GM12864 (cell line): ENCODE data around the gene VWA7.

Source experiments
- DNase-seq: peaks from one replicate; pipeline ENCODE4 v3.0.0-alpha.2; 2011; ENCODE audit warnings: low read depth
- H3K4me3 ChIP-seq: 2 replicates; pipeline ENCODE4 v1.5.1; 2011; ENCODE audit warnings: mild to moderate bottlenecking, low read depth, low read length, control low read depth
- TF ChIP-seq, protein P1 (sequence below): IDR thresholded peaks from 2 replicates; pipeline ENCODE4 v1.5.1; 2011; ENCODE audit warnings: low read depth, mild to moderate bottlenecking, moderate library complexity, low read length, control low read depth, inconsistent platforms; ENCODE audit errors: missing control alignments

The VWA7 gene

DNA sequence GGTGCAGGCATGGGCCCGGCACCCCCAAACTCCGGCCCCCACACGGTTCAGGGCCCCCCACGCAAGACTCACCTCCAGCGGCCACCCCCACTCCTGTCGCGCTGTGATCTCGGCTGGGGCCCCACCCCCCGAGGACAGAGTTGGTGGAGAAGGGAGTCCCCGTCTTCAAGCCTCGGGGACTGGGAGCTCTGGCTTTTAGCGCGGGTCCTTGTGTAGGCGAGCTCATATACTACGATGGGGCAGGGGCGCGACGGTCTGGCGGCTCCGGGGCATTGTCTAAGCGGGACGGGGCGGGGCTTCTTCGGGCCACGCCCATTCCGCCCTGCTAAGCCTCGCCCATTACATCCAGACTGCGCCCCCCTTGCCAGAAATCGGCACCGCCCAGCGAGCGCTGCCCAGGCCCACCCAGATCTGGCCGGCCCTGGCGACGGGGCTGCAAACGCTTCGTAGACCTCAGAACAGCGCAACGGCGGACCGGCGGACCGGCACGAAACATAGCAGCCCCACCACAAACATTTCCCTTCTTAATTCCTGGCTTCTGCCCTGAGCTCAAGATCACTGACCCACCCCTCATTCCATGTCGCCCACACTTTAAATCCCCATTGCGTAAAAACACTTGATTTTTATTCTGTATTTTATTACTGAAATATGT lies 47.0 kb downstream of the VWA7 start:
- peak overlapping the region; percentile 51 for H3K4me3 ChIP-seq
- DNase-seq = no peak
- TF ChIP-seq, protein P1, sequence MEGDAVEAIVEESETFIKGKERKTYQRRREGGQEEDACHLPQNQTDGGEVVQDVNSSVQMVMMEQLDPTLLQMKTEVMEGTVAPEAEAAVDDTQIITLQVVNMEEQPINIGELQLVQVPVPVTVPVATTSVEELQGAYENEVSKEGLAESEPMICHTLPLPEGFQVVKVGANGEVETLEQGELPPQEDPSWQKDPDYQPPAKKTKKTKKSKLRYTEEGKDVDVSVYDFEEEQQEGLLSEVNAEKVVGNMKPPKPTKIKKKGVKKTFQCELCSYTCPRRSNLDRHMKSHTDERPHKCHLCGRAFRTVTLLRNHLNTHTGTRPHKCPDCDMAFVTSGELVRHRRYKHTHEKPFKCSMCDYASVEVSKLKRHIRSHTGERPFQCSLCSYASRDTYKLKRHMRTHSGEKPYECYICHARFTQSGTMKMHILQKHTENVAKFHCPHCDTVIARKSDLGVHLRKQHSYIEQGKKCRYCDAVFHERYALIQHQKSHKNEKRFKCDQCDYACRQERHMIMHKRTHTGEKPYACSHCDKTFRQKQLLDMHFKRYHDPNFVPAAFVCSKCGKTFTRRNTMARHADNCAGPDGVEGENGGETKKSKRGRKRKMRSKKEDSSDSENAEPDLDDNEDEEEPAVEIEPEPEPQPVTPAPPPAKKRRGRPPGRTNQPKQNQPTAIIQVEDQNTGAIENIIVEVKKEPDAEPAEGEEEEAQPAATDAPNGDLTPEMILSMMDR = no peak

- no peak for DNase-seq
- peak overlapping the region; percentile 51 for H3K4me3 ChIP-seq
- TF ChIP-seq, protein P1 = no peak
Observed at GRCh38 chr6:31729515-31729978, 47.6 kb downstream of the VWA7 start.

DNA sequence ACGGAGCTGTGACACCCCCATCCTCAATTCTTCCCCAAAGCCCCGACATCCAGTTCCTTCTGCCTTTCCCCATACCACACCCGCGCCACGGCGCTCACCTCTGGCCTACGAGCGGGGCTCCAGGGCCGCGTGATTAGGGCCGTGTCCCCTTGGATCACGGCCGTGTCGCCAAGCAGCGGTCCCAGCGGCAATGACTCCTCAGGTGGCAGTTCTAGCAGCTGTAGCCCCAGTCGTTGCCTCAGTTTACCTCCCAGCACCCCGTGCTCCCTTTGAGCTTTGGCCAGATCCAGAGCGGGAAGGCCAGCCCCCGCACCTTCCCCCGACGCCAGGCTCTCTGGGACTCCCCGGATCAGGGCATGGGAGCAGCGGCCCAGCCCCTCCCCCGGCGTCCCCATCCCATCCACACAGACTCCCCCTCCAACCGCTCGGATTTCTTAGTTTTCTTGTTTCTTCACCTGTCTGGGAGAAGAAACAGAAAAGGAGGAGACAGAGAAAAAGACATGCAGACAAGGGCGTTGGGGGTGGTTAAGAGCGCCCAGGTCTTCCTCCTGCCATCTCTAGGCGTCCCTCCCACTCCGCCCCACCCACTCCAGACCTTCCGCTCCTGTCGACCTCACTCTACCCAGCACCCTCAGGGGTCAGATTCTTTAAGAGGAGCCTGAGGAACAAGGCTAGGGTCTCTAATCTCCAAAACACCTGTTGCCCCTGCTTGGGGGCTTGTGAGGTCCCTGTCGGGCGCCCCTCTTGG lies 48.2 kb downstream of the VWA7 start, which contains the start of gene DDAH2:
Gene DDAH2 (minus strand): TSS at position 533 of the 748 bp plus-strand sequence. CDS start 138 bp downstream, at position 395.
- TF ChIP-seq, protein P1 = peak; percentile 82
- H3K4me3 ChIP-seq = peak within 1 kb of the TSS; percentile 51
- no peak for DNase-seq

DNA sequence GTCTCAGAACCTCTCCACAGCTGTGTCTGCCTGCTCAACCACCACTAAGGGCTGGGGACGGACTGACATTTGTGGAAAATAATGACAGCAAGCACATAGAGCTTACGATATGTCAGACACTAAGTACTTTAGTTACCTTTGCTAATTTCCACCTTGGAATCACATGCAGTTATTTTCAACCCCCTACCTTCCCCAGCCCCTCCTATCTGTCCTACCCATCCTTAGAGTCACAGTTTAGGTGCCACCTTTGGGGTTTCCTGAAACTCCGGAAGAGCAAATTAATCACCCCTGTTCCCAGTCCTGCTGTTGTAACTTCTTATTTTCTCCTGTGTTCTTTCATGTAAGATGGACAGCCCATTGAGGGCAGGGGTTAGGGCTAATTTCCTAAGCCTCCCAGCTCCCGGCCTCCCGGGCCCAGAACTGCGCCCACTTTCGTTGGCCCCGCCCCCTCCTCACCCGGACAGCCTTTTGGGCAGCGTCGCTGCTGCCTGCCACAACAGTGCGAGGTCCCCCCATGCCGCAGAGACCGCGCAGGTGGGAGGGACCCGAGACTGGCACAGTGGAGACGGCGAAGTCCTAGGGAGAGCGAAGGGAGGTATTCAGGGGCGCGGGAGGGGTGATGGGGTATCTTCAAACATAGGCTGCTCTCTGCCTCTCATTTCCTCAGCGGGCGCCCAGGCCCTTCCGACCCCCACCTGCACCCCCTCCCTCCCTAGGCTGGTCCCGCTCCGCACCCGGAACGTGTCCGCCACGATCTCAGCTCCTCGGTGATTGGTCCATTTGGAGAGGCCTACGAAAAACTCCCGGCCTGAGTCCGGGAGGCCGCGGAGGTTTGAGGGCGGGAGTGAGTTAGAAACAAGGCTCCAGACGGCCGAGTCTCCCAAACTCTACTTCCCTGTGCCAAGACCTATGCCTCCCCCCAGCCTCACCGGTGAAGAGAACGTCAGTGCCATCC lies 49.1 kb downstream of the VWA7 start:
- DNase-seq = peak; percentile 70
- TF ChIP-seq, protein P1 = no peak
- no peak overlapping the region for H3K4me3 ChIP-seq

GRCh38 chr6:31727034-31727716 lies 50.0 kb downstream of the VWA7 start:
- H3K4me3 ChIP-seq = no peak overlapping the region
- DNase-seq = no peak
- TF ChIP-seq, protein P1 = no peak
